Measurements from ENCODE around the gene NBAS.

The NBAS gene

DNA sequence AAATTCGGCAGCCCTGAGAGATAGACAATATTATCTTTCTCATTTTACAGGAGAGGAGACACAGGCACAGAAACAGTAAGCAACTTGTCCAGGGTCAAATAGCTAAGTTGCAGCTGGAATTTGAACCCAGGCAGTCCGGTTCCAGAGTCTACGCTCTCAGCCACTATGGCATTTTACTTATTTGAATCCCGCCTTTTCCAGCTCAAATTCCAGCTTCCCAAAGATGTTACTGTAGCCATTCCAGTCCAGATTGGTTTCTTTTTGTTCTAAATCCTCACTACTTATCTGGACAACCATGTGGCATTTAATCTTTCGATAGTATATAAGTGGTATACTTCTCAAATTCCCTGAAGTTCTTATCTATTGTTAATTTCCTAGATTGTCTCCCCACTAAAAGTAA is 125.7 kb downstream of the NBAS start:
- Histone ChIP-seq H3K27ac (ENCODE audit: extremely low read depth, low read depth, low read length) (no peak overlapping the region), H3K36me3 (ENCODE audit: control insufficient read depth in 2 of 2, insufficient read depth in 1 of 2, low read length in 2 of 2) (no peaks in the 10 kb centered on the region), H3K4me3 (ENCODE audit: low read depth, low read length) (no peak overlapping the region), H3K4me1 (ENCODE audit: control insufficient read depth, insufficient read depth, low read length) (no peaks in the 10 kb centered on the region), H3K9me3 (ENCODE audit: control insufficient read depth, insufficient read depth, low read depth, low read length) (no peaks in the 10 kb centered on the region)
- ChIA-PET POLR2A (no interaction called here), CTCF (interaction anchor here (0.6 kb wide), 1 partner anchor 1337 kb away, joined by 4 read pairs; no protein-coding TSS in a partner anchor)
- no peak for TF ChIP-seq GLI4 (tag by site-specific recombination; IDR thresholded peaks at IDR 0.05)
- no peak for TF ChIP-seq ZNF561 (tag by site-specific recombination; IDR thresholded peaks at IDR 0.05; ENCODE audit: borderline replicate concordance)
- no peak for TF ChIP-seq ZNF24 (tag by site-specific recombination; IDR thresholded peaks at IDR 0.05)
- TF ChIP-seq ZNF623 (tag by site-specific recombination; IDR thresholded peaks at IDR 0.05): no peak
- no peak for TF ChIP-seq ZBTB17 (tag by site-specific recombination; IDR thresholded peaks at IDR 0.05)
- no peak for TF ChIP-seq ZNF704 (tag by site-specific recombination; IDR thresholded peaks at IDR 0.05)
- no peak for TF ChIP-seq ZNF624 (tag by site-specific recombination; IDR thresholded peaks at IDR 0.05)

DNA sequence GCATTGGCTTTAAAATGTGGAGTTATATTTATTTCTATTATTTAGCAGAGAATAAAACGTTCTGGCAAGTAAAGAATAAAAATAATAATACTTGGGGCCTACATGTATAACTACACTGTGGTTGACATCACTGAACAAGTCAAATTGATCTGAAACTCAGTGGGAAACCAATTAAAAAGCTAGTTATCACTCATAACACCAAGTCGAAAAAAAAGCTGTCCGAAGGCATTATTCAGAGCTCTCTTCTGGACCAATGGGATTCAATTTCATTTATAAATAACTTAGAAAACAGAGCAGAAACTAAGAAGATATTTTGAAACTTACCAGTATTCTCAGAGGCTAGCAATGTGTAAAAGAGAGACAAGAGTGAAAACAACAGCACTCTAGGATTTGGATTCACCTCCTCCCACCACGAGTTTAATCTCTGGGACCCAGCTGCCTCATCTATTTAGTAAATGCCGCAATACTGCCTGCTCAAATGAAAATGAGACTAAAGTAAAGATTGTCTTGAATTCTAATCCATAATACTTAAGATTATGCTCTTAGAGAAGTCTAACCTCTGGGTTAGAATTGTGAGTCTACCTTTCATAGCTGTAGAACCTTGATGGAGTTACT is 128.4 kb downstream of the NBAS start:
- H3K4me3 ChIP-seq (ENCODE audit: low read depth, low read length): no peak overlapping the region
- no peaks in the 10 kb centered on the region for H3K4me1 ChIP-seq (ENCODE audit: control insufficient read depth, insufficient read depth, low read length)
- no peaks in the 10 kb centered on the region for H3K9me3 ChIP-seq (ENCODE audit: control insufficient read depth, insufficient read depth, low read depth, low read length)
- no peak overlapping the region for H3K27ac ChIP-seq (ENCODE audit: extremely low read depth, low read depth, low read length)
- no peaks in the 10 kb centered on the region for H3K36me3 ChIP-seq (ENCODE audit: control insufficient read depth in 2 of 2, insufficient read depth in 1 of 2, low read length in 2 of 2)
- POLR2A ChIA-PET: no interaction called here
- TF ChIP-seq ZBTB8A (tag by site-specific recombination; IDR thresholded peaks at IDR 0.05) (no peak), ZNF112 (tag by site-specific recombination; IDR thresholded peaks at IDR 0.05) (no peak), ZNF488 (tag by site-specific recombination; IDR thresholded peaks at IDR 0.05) (no peak), ZNF600 (tag by site-specific recombination; IDR thresholded peaks at IDR 0.05) (no peak), YY1 (tag by site-specific recombination; IDR thresholded peaks at IDR 0.05) (no peak), ZNF292 (tag by site-specific recombination; IDR thresholded peaks at IDR 0.05; ENCODE audit: borderline replicate concordance, low read depth) (no peak), ZNF157 (tag by site-specific recombination; IDR thresholded peaks at IDR 0.05) (no peak), ZNF624 (tag by site-specific recombination; IDR thresholded peaks at IDR 0.05) (no peak), ZNF311 (tag by site-specific recombination; IDR thresholded peaks at IDR 0.05; ENCODE audit: borderline replicate concordance) (no peak), KLF1 (tag by site-specific recombination; IDR thresholded peaks at IDR 0.05) (no peak), PATZ1 (tag by site-specific recombination; IDR thresholded peaks at IDR 0.05) (no peak), REPIN1 (tag by site-specific recombination; IDR thresholded peaks at IDR 0.05; ENCODE audit: low read depth) (no peak), ZBTB17 (tag by site-specific recombination; IDR thresholded peaks at IDR 0.05) (no peak)
- TF ChIP-seq, protein P1, sequence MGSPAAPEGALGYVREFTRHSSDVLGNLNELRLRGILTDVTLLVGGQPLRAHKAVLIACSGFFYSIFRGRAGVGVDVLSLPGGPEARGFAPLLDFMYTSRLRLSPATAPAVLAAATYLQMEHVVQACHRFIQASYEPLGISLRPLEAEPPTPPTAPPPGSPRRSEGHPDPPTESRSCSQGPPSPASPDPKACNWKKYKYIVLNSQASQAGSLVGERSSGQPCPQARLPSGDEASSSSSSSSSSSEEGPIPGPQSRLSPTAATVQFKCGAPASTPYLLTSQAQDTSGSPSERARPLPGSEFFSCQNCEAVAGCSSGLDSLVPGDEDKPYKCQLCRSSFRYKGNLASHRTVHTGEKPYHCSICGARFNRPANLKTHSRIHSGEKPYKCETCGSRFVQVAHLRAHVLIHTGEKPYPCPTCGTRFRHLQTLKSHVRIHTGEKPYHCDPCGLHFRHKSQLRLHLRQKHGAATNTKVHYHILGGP (tag by site-specific recombination; IDR thresholded peaks at IDR 0.05): no peak
- TF ChIP-seq, protein P2, sequence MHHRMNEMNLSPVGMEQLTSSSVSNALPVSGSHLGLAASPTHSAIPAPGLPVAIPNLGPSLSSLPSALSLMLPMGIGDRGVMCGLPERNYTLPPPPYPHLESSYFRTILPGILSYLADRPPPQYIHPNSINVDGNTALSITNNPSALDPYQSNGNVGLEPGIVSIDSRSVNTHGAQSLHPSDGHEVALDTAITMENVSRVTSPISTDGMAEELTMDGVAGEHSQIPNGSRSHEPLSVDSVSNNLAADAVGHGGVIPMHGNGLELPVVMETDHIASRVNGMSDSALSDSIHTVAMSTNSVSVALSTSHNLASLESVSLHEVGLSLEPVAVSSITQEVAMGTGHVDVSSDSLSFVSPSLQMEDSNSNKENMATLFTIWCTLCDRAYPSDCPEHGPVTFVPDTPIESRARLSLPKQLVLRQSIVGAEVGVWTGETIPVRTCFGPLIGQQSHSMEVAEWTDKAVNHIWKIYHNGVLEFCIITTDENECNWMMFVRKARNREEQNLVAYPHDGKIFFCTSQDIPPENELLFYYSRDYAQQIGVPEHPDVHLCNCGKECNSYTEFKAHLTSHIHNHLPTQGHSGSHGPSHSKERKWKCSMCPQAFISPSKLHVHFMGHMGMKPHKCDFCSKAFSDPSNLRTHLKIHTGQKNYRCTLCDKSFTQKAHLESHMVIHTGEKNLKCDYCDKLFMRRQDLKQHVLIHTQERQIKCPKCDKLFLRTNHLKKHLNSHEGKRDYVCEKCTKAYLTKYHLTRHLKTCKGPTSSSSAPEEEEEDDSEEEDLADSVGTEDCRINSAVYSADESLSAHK (tag by site-specific recombination; IDR thresholded peaks at IDR 0.05): no peak
- CTCF ChIA-PET: interaction anchor here (0.5 to 0.8 kb wide), 2 partner anchors 305 to 1891 kb away, joined by 3 read pairs; no protein-coding TSS in a partner anchor
